ENCODE results near the gene TPT1. TPM values are rescaled to one million over a fixed set of nuclear protein-coding genes. Genes with fewer than 3 reads are reported as not detected.

The TPT1 gene
- polyA plus RNA-seq, 1 of the 3 experiments (the other 2 are of a cell fraction) = 1,919 TPM

- TF ChIP-seq EP300 (IDR thresholded peaks at IDR 0.05; ENCODE audit: borderline replicate concordance in 1 of 2, low read depth in 1 of 2, low read length in 1 of 2) = no peak
- TF ChIP-seq, protein P1, sequence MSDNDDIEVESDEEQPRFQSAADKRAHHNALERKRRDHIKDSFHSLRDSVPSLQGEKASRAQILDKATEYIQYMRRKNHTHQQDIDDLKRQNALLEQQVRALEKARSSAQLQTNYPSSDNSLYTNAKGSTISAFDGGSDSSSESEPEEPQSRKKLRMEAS (IDR thresholded peaks at IDR 0.05; ENCODE audit: low read depth) = no peak
- TF ChIP-seq, protein P2, sequence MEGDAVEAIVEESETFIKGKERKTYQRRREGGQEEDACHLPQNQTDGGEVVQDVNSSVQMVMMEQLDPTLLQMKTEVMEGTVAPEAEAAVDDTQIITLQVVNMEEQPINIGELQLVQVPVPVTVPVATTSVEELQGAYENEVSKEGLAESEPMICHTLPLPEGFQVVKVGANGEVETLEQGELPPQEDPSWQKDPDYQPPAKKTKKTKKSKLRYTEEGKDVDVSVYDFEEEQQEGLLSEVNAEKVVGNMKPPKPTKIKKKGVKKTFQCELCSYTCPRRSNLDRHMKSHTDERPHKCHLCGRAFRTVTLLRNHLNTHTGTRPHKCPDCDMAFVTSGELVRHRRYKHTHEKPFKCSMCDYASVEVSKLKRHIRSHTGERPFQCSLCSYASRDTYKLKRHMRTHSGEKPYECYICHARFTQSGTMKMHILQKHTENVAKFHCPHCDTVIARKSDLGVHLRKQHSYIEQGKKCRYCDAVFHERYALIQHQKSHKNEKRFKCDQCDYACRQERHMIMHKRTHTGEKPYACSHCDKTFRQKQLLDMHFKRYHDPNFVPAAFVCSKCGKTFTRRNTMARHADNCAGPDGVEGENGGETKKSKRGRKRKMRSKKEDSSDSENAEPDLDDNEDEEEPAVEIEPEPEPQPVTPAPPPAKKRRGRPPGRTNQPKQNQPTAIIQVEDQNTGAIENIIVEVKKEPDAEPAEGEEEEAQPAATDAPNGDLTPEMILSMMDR (IDR thresholded peaks at IDR 0.05) = no peak
- no peak for TF ChIP-seq NRF1 (IDR thresholded peaks at IDR 0.05; ENCODE audit: low read depth, low read length)
- TF ChIP-seq SIN3A (IDR thresholded peaks at IDR 0.05; ENCODE audit: borderline replicate concordance, low read depth, low read length) = no peak
- TF ChIP-seq, protein P3, sequence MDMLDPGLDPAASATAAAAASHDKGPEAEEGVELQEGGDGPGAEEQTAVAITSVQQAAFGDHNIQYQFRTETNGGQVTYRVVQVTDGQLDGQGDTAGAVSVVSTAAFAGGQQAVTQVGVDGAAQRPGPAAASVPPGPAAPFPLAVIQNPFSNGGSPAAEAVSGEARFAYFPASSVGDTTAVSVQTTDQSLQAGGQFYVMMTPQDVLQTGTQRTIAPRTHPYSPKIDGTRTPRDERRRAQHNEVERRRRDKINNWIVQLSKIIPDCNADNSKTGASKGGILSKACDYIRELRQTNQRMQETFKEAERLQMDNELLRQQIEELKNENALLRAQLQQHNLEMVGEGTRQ (IDR thresholded peaks at IDR 0.05; ENCODE audit: borderline replicate concordance, low read depth, low read length) = no peak
- no peak for TF ChIP-seq CHD2 (IDR thresholded peaks at IDR 0.05; ENCODE audit: low read length, partially characterized antibody)
- no peak for TF ChIP-seq JUND (IDR thresholded peaks at IDR 0.05)
- TF ChIP-seq MEF2A (IDR thresholded peaks at IDR 0.05; ENCODE audit: borderline replicate concordance, low read depth) = no peak
- TF ChIP-seq ZBTB33 (IDR thresholded peaks at IDR 0.05; ENCODE audit: borderline replicate concordance, low read depth) = no peak
- no peak for TF ChIP-seq NFIC (IDR thresholded peaks at IDR 0.05; ENCODE audit: borderline replicate concordance)
- TF ChIP-seq, protein P4, sequence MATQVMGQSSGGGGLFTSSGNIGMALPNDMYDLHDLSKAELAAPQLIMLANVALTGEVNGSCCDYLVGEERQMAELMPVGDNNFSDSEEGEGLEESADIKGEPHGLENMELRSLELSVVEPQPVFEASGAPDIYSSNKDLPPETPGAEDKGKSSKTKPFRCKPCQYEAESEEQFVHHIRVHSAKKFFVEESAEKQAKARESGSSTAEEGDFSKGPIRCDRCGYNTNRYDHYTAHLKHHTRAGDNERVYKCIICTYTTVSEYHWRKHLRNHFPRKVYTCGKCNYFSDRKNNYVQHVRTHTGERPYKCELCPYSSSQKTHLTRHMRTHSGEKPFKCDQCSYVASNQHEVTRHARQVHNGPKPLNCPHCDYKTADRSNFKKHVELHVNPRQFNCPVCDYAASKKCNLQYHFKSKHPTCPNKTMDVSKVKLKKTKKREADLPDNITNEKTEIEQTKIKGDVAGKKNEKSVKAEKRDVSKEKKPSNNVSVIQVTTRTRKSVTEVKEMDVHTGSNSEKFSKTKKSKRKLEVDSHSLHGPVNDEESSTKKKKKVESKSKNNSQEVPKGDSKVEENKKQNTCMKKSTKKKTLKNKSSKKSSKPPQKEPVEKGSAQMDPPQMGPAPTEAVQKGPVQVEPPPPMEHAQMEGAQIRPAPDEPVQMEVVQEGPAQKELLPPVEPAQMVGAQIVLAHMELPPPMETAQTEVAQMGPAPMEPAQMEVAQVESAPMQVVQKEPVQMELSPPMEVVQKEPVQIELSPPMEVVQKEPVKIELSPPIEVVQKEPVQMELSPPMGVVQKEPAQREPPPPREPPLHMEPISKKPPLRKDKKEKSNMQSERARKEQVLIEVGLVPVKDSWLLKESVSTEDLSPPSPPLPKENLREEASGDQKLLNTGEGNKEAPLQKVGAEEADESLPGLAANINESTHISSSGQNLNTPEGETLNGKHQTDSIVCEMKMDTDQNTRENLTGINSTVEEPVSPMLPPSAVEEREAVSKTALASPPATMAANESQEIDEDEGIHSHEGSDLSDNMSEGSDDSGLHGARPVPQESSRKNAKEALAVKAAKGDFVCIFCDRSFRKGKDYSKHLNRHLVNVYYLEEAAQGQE (IDR thresholded peaks at IDR 0.05; ENCODE audit: low read depth, low read length) = no peak
- no peak for TF ChIP-seq RAD21 (IDR thresholded peaks at IDR 0.05; ENCODE audit: low read length)
- no peak for TF ChIP-seq EZH2phosphoT487 (IDR thresholded peaks at IDR 0.05; ENCODE audit: borderline replicate concordance, low read depth)
- Histone ChIP-seq H3K4me2 (no peak overlapping the region), H3K9me3 (no peaks in the 10 kb centered on the region), H2AFZ (ENCODE audit: low read depth) (no peak overlapping the region), H3F3A (replicated peaks; ENCODE audit: insufficient read depth) (peaks cover 6% of the 10 kb centered on the region), H3K9ac (no peak overlapping the region), H3K4me1 (ENCODE audit: control insufficient read depth in 1 of 2, insufficient read depth in 2 of 2, low read depth in 1 of 2, low read length in 1 of 2) (no peaks in the 10 kb centered on the region), H3K27ac (ENCODE audit: low read depth in 2 of 2, low read length in 1 of 2) (no peak overlapping the region), H3K9me2 (no peaks in the 10 kb centered on the region), H3K36me3 (replicated peaks in 1 of 2; ENCODE audit: control insufficient read depth in 1 of 2, insufficient read depth in 2 of 2, low read length in 1 of 2) (peaks cover 2 to 30% of the 10 kb centered on the region in 2 experiments), H3K27me3 (ENCODE audit: insufficient read depth) (no peaks in the 10 kb centered on the region), H3K79me2 (ENCODE audit: insufficient read depth) (no peaks in the 10 kb centered on the region), H3K4me3 (ENCODE audit: low read depth in 2 of 2, low read length in 1 of 2) (no peak overlapping the region), H4K20me1 (ENCODE audit: insufficient read depth) (no peaks in the 10 kb centered on the region)
- no peak for DNase-seq
- ChIA-PET CTCF (interaction anchor here (1.4 to 1.5 kb wide), 2 partner anchors 12 to 40 kb away, joined by 4 read pairs; no protein-coding TSS in a partner anchor), POLR2A (no interaction called here)
- 100% methylated on average over 1 of the region's 1 CpG for WGBS (ENCODE audit: low lambda C conversion rate)
Observed at GRCh38 chr13:45353895-45354294, 12.9 kb upstream of the TPT1 start.
